Trophoblast cell (in vitro differentiated cells and primary cell): Measurements from ENCODE around the gene TAF1.
"Not testable (repeated sequence)": the region's sequence is repeated elsewhere in the genome, so short reads cannot be mapped to it uniquely, and the experiment has no call there.

Experiments
- DNase-seq, 2 donors: peaks; one replicate each; pipeline ENCODE4 v3.0.0-alpha.2; 2016
- H2AFZ ChIP-seq: 2 replicates; pipeline ENCODE4 v1.6.1; 2013; ENCODE audit warnings: low read length, moderate library complexity, mild to moderate bottlenecking; ENCODE audit not compliant: insufficient read depth, poor library complexity
- H2AK5ac ChIP-seq: 2 replicates; pipeline ENCODE4 v1.6.1; 2013; ENCODE audit warnings: mild to moderate bottlenecking, low read length
- H2BK120ac ChIP-seq: 2 replicates; pipeline ENCODE4 v1.6.1; 2013; ENCODE audit warnings: low read length, mild to moderate bottlenecking, moderate library complexity; ENCODE audit not compliant: insufficient read depth, poor library complexity
- H2BK12ac ChIP-seq: 2 replicates; pipeline ENCODE4 v1.6.1; 2013; ENCODE audit warnings: mild to moderate bottlenecking, low read length, moderate library complexity
- H2BK5ac ChIP-seq: 2 replicates; pipeline ENCODE4 v1.6.1; 2013; ENCODE audit warnings: low read length, low read depth, moderate library complexity, mild to moderate bottlenecking; ENCODE audit not compliant: poor library complexity
- H3K14ac ChIP-seq: 2 replicates; pipeline ENCODE4 v1.6.1; 2013; ENCODE audit warnings: mild to moderate bottlenecking, low read length
- H3K18ac ChIP-seq: 2 replicates; pipeline ENCODE4 v1.6.1; 2013; ENCODE audit warnings: mild to moderate bottlenecking, low read length
- H3K23ac ChIP-seq: 2 replicates; pipeline ENCODE4 v1.6.1; 2013; ENCODE audit warnings: low read length
- H3K27ac ChIP-seq: 2 replicates; pipeline ENCODE4 v1.5.1; 2013; ENCODE audit warnings: low read depth, mild to moderate bottlenecking, inconsistent platforms, low read length, moderate library complexity
- H3K27me3 ChIP-seq: 2 replicates; pipeline ENCODE4 v1.6.1; 2013; ENCODE audit warnings: inconsistent platforms, mild to moderate bottlenecking, low read length, moderate library complexity; ENCODE audit not compliant: insufficient read depth
- H3K36me3 ChIP-seq, 2 experiments: 1 replicate in 1 of 2; 2 replicates in 1 of 2; pipeline ENCODE4 v1.6.1; 2013; ENCODE audit warnings: low read length in 2 of 2, mild to moderate bottlenecking in 2 of 2, moderate library complexity in 1 of 2; ENCODE audit not compliant: insufficient read depth in 2 of 2, control insufficient read depth in 1 of 2
- H3K4ac ChIP-seq: 2 replicates; pipeline ENCODE4 v1.6.1; 2013; ENCODE audit warnings: low read depth, mild to moderate bottlenecking, low read length, moderate library complexity
- H3K4me1 ChIP-seq, 2 experiments: 1 replicate in 1 of 2; 2 replicates in 1 of 2; pipeline ENCODE4 v1.6.1; 2013; ENCODE audit warnings: low read length in 2 of 2, mild to moderate bottlenecking in 2 of 2, moderate library complexity in 1 of 2; ENCODE audit not compliant: insufficient read depth in 2 of 2, control insufficient read depth in 1 of 2
- H3K4me2 ChIP-seq: 2 replicates; pipeline ENCODE4 v1.6.1; 2013; ENCODE audit warnings: inconsistent platforms, mild to moderate bottlenecking, low read length, moderate library complexity
- H3K4me3 ChIP-seq: 2 replicates; pipeline ENCODE4 v1.5.1; 2013; ENCODE audit warnings: mild to moderate bottlenecking, low read depth, low read length, inconsistent platforms
- H3K79me1 ChIP-seq: one replicate; pipeline ENCODE4 v1.6.1; 2013; ENCODE audit warnings: low read length
- H3K79me2 ChIP-seq: 2 replicates; pipeline ENCODE4 v1.6.1; 2013; ENCODE audit warnings: low read length, mild to moderate bottlenecking; ENCODE audit not compliant: control insufficient read depth, insufficient read depth, poor library complexity
- H3K9ac ChIP-seq: 2 replicates; pipeline ENCODE4 v1.6.1; 2013; ENCODE audit warnings: mild to moderate bottlenecking, low read length
- H3K9me3 ChIP-seq: 2 replicates; pipeline ENCODE4 v1.6.1; 2013; ENCODE audit warnings: low read depth, mild to moderate bottlenecking, control low read depth, inconsistent platforms, low read length; ENCODE audit not compliant: insufficient read depth
- H4K12ac ChIP-seq: 2 replicates; pipeline ENCODE4 v1.6.1; 2013; ENCODE audit warnings: low read depth, mild to moderate bottlenecking, low read length, moderate library complexity
- H4K8ac ChIP-seq: 2 replicates; pipeline ENCODE4 v1.6.1; 2013; ENCODE audit warnings: low read depth, mild to moderate bottlenecking, low read length, moderate library complexity
- H4K91ac ChIP-seq: one replicate; pipeline ENCODE4 v1.6.1; 2013; ENCODE audit warnings: low read depth, mild to moderate bottlenecking, low read length, moderate library complexity
- WGBS: extraction: QIAGEN DNeasy Blood & Tissue Kit; methylation state at CpG from one replicate; pipeline ENCODE4 v1.1.7; 2013; ENCODE audit warnings: missing lambda C conversion rate; ENCODE audit not compliant: insufficient read length, insufficient coverage; ENCODE audit errors: extremely low coverage; 5-methylcytosine and 5-hydroxymethylcytosine counted together

The TAF1 gene

DNA sequence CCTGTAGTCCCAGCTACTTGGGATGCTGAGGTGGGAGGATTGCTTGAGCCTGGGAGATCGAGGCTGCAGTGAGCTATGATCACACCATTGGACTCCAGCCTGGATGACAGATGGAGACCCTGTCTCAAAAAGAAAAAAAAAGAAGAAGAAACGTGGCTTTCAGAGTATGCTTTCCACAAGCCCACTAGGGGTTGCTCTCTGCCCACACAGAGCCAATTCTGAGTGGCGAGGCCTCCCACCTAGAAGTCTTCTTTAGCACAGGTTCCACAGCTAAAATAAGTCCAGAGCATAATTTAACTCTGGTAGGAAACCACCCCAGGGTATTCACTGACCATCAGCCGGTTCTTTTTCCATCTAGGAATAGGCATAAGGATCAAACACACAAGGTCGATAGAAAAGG lies 50.1 kb downstream of the TAF1 start:
- H3K23ac ChIP-seq, H3K4me2 ChIP-seq, H4K12ac ChIP-seq, H3K9me3 ChIP-seq, H2BK120ac ChIP-seq, H3K4me3 ChIP-seq, H3K18ac ChIP-seq, H4K8ac ChIP-seq, H3K9ac ChIP-seq, DNase-seq, H3K79me1 ChIP-seq, H2BK5ac ChIP-seq, H2BK12ac ChIP-seq, H2AK5ac ChIP-seq, H2AFZ ChIP-seq, H3K4me1 ChIP-seq, H3K27ac ChIP-seq, H3K4ac ChIP-seq, H4K91ac ChIP-seq, H3K79me2 ChIP-seq, H3K14ac ChIP-seq, H3K27me3 ChIP-seq: not testable (repeated sequence)
- peaks cover 20 to 21% of the 10 kb centered on the region in 2 experiments for H3K36me3 ChIP-seq
- WGBS: no CpG with 5 or more reads among the region's 5 CpGs

DNA sequence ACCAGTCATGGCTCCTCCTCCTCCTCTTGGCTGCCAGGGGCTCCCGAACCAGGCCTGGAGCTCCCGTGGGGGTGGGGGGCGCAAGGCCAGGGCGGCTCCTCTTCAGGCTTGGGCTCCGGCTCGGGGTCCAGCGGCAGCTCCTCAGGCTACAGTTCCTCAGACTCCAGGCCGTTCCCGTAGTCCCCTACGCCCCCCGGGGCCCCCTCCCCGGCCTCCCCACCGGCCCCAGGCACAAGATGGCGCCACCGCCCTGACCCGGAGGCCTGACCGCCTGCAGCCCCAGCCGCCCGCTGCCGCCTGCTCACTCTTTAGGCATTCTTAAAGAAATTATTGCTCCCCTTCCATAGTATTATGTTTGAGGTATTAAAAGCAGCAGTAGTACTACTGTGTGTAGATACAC lies 54.5 kb downstream of the TAF1 start:
- Histone ChIP-seq H4K12ac (no peak overlapping the region), H4K91ac (no peak overlapping the region), H2AK5ac (no peak overlapping the region), H3K18ac (no peak overlapping the region), H3K14ac (no peak overlapping the region), H2BK12ac (no peak overlapping the region), H3K4me2 (no peak overlapping the region), H4K8ac (no peak overlapping the region), H2BK120ac (no peak overlapping the region), H3K9ac (no peak overlapping the region), H3K4me1 (no peaks in the 10 kb centered on the region), H2BK5ac (no peak overlapping the region), H3K79me2 (no peaks in the 10 kb centered on the region), H3K9me3 (no peaks in the 10 kb centered on the region), H3K23ac (no peak overlapping the region), H2AFZ (no peak overlapping the region), H3K4me3 (no peak overlapping the region), H3K36me3 (peaks cover 16 to 17% of the 10 kb centered on the region in 2 experiments), H3K27ac (no peak overlapping the region), H3K4ac (no peak overlapping the region), H3K27me3 (no peaks in the 10 kb centered on the region), H3K79me1 (no peaks in the 10 kb centered on the region)
- WGBS: no CpG with 5 or more reads among the region's 20 CpGs
- no peak for DNase-seq

DNA sequence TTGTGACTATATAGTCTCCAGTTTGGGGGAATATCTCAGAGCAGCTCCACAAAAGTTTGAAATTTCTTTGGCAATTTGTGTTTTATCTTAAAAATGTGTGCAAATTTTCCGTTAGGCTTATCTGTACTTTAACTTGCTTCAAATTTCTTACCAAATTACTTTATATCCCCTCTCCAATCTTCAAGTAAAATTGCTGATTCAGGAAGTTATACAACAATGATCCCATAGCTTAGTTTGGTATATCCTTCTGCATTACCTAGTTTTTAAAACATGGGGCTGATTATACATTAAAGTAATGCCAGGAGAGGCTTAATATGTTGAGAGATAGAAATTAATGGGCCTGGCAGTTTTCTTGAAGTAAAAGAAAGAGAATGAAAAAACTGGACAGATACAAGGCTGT lies 66.6 kb downstream of the TAF1 start:
- Histone ChIP-seq H3K27me3 (no peaks in the 10 kb centered on the region), H2BK120ac (no peak overlapping the region), H2AK5ac (no peak overlapping the region), H3K14ac (no peak overlapping the region), H3K9me3 (no peaks in the 10 kb centered on the region), H3K79me1 (no peaks in the 10 kb centered on the region), H2BK5ac (no peak overlapping the region), H3K4ac (no peak overlapping the region), H3K4me1 (no peaks in the 10 kb centered on the region), H4K91ac (no peak overlapping the region), H3K18ac (no peak overlapping the region), H2BK12ac (no peak overlapping the region), H4K12ac (no peak overlapping the region), H4K8ac (no peak overlapping the region), H3K9ac (no peak overlapping the region), H3K27ac (no peak overlapping the region), H3K23ac (no peak overlapping the region), H2AFZ (no peak overlapping the region), H3K4me3 (no peak overlapping the region), H3K36me3 (peaks cover 1 to 4% of the 10 kb centered on the region in 2 experiments), H3K4me2 (no peak overlapping the region), H3K79me2 (no peaks in the 10 kb centered on the region)
- DNase-seq: no peak
- WGBS: no CpG with 5 or more reads among the region's 1 CpG

DNA sequence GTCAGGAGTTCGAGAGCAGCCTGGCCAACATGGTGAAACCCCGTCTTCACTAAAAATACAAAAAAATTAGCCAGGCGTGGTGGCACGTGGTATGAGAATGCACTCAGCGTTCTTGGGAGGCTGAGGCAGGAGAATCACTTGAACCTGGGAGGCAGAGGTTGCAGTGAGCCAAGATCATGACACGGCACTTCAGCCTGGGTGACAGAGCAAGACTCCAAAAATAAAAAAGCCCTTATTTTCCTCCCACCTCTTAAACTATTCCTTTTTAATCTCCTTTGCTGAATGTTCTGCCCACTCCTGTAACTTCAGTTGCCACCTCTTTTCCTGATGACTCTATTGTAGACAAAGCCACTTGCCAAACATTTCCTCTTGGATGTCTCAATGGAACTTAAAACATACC lies 72.6 kb downstream of the TAF1 start:
- no peak overlapping the region for H3K4me2 ChIP-seq
- H3K9ac ChIP-seq: no peak overlapping the region
- no peaks in the 10 kb centered on the region for H3K79me2 ChIP-seq
- H3K23ac ChIP-seq: no peak overlapping the region
- no peak overlapping the region for H3K18ac ChIP-seq
- H3K4me1 ChIP-seq: no peaks in the 10 kb centered on the region
- no peaks in the 10 kb centered on the region for H3K9me3 ChIP-seq
- no peak overlapping the region for H2BK120ac ChIP-seq
- no peak for DNase-seq
- no CpG with 5 or more reads among the region's 6 CpGs for WGBS
- no peak overlapping the region for H2AK5ac ChIP-seq
- H3K79me1 ChIP-seq: no peaks in the 10 kb centered on the region
- no peak overlapping the region for H4K12ac ChIP-seq
- H3K4me3 ChIP-seq: no peak overlapping the region
- no peak overlapping the region for H2BK5ac ChIP-seq
- H4K91ac ChIP-seq: no peak overlapping the region
- H3K4ac ChIP-seq: no peak overlapping the region
- no peak overlapping the region for H3K27ac ChIP-seq
- no peak overlapping the region for H2AFZ ChIP-seq
- no peak overlapping the region for H2BK12ac ChIP-seq
- H3K14ac ChIP-seq: no peak overlapping the region
- H3K27me3 ChIP-seq: no peaks in the 10 kb centered on the region
- peaks cover 2 to 10% of the 10 kb centered on the region in 2 experiments for H3K36me3 ChIP-seq
- no peak overlapping the region for H4K8ac ChIP-seq
